Tibial artery (tissue), 4 donors: Measurements from ENCODE around the gene DAGLB.

Experiments used
- DNase-seq, 2 donors: peaks; one replicate each; pipeline ENCODE4 v3.0.0-alpha.2; 2019
- H3K27ac ChIP-seq, 2 donors: fragments of 200-600 bp; sonication (generic) in 1 of 2; 1 replicate in 1 of 2; 2 replicates in 1 of 2; pipeline ENCODE4 v1.5.1; 2018 to 2019; ENCODE audit warnings: mild to moderate bottlenecking in 1 of 2
- H3K27me3 ChIP-seq, 2 donors: fragments of 200-600 bp; sonication (generic) in 1 of 2; one replicate each; pipeline versions ENCODE4 v1.5.1 to v1.6.0; 2016 to 2019
- H3K36me3 ChIP-seq, 3 donors: fragments of 200-600 bp; sonication (generic) in 2 of 3; one replicate each; pipeline ENCODE4 v1.5.1; 2016 to 2019; ENCODE audit warnings: mild to moderate bottlenecking in 2 of 3
- H3K4me1 ChIP-seq, 4 donors: fragments of 200-600 bp; sonication (generic) in 2 of 4; 1 replicate in 3 of 4; 2 replicates in 1 of 4; pipeline ENCODE4 v1.5.1; 2016 to 2019
- H3K4me3 ChIP-seq, 2 donors: fragments of 200-600 bp; sonication (generic) in 1 of 2; 1 replicate in 1 of 2; 2 replicates in 1 of 2; pipeline ENCODE4 v1.5.1; 2018 to 2019; ENCODE audit warnings: mild to moderate bottlenecking in 2 of 2
- H3K9me3 ChIP-seq, 3 donors: fragments of 200-600 bp; sonication (generic) in 1 of 3; one replicate each; pipeline ENCODE4 v1.5.1; 2016 to 2019
- intact Hi-C: fragments of 100-400 bp; cut with DNase I; formaldehyde crosslinking; loops from one replicate; pipeline ENCODE4 v1.15.0; 2023; ENCODE audit warnings: low total_unique reads
- TF ChIP-seq, protein P1 (sequence below), 2 experiments: fragments of 200-600 bp in 1 of 2; fragments of 450-650 bp in 1 of 2; IDR thresholded peaks; one replicate each; pipeline ENCODE4 v1.5.1; 2017 to 2019; ENCODE audit warnings: antibody characterized with exemption in 2 of 2, mild to moderate bottlenecking in 1 of 2, moderate library complexity in 1 of 2

Gene DAGLB

DNA sequence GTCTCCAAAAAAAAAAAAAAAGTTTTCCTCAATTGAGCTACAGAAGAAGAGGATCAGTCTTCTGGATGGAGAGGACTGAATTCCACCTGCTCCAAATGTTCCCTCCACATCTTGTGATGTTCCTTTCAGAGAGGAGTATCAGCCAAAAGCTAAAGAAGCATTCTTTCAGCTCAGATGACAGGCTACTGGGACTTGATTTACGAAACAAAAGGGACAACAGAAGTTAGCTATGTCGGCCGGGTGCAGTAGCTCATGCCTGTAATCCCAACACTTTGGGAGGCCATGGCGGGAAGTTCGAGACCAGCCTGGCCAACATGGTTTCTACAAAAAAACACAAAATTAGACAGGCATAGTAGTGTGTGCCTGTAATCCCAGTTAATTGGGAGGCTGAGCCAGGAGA is 7.4 kb downstream of the DAGLB start:
- Histone ChIP-seq H3K4me3 (no peak overlapping the region), H3K9me3 (no peaks in the 10 kb centered on the region), H3K36me3 (peaks cover 0 to 26% (median 15%) of the 10 kb centered on the region in 3 donors), H3K27me3 (no peaks in the 10 kb centered on the region), H3K27ac (no peak overlapping the region), H3K4me1 (peaks cover 0 to 14% (median 2%) of the 10 kb centered on the region in 4 donors)
- DNase-seq, result no peak
- intact Hi-C loops, result no loop called here
- TF ChIP-seq, protein P1, sequence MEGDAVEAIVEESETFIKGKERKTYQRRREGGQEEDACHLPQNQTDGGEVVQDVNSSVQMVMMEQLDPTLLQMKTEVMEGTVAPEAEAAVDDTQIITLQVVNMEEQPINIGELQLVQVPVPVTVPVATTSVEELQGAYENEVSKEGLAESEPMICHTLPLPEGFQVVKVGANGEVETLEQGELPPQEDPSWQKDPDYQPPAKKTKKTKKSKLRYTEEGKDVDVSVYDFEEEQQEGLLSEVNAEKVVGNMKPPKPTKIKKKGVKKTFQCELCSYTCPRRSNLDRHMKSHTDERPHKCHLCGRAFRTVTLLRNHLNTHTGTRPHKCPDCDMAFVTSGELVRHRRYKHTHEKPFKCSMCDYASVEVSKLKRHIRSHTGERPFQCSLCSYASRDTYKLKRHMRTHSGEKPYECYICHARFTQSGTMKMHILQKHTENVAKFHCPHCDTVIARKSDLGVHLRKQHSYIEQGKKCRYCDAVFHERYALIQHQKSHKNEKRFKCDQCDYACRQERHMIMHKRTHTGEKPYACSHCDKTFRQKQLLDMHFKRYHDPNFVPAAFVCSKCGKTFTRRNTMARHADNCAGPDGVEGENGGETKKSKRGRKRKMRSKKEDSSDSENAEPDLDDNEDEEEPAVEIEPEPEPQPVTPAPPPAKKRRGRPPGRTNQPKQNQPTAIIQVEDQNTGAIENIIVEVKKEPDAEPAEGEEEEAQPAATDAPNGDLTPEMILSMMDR (IDR thresholded peaks at IDR 0.05), result no peak

DNA sequence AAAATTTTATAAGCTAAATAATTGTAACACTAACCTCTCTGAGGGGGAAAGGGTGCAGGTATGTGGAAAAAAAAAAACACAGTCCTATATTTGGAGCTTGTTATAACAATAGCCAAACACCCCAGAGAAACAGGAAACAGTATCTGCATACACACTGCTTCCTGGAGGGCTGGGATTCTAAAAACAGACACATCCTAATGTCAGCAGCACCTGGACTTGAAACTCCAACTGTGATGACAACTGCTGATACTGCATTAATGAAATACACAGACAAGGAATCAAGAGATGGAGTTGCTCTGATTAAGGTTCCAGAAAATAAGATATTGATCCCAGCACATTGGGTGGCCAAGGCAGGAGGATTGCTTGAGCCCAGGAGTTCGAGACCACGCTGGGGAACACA is 9.3 kb downstream of the DAGLB start:
- no peak overlapping the region for H3K4me3 ChIP-seq
- H3K36me3 ChIP-seq, result peaks cover 0 to 20% (median 0%) of the 10 kb centered on the region in 3 donors
- no peaks in the 10 kb centered on the region for H3K27me3 ChIP-seq
- no peak overlapping the region for H3K27ac ChIP-seq
- no peaks in the 10 kb centered on the region for H3K9me3 ChIP-seq
- intact Hi-C loops, result no loop called here
- TF ChIP-seq, protein P1 (IDR thresholded peaks at IDR 0.05), result no peak
- DNase-seq, result no peak
- H3K4me1 ChIP-seq, result peaks cover 0 to 10% (median 4%) of the 10 kb centered on the region in 4 donors

DNA sequence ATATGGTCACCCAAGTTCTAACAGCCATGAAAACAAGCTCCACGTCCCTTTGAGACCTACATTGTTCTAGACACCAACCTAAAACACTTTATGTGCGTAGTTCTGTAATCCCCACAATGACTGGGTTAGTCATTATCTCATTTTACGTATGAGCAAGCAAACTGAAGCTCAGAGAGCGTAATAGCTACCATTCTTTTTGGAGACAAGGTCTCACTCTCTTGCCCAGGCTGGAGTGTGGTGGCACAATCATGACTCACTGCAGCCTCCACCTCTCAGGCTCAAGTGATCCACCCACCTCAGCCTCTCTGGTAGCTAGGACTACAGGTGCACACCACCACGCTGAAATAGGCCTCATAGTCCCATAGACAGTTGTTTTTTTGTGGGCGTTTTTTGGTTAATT is 10.5 kb downstream of the DAGLB start:
- peaks cover 0 to 10% (median 4%) of the 10 kb centered on the region in 4 donors for H3K4me1 ChIP-seq
- no peak for DNase-seq
- no peak overlapping the region for H3K4me3 ChIP-seq
- no peak overlapping the region for H3K27ac ChIP-seq
- H3K27me3 ChIP-seq, result no peaks in the 10 kb centered on the region
- H3K9me3 ChIP-seq, result no peaks in the 10 kb centered on the region
- TF ChIP-seq, protein P1 (IDR thresholded peaks at IDR 0.05), result no peak
- H3K36me3 ChIP-seq, result peaks cover 0 to 25% (median 3%) of the 10 kb centered on the region in 3 donors
- intact Hi-C loops, result no loop called here

DNA sequence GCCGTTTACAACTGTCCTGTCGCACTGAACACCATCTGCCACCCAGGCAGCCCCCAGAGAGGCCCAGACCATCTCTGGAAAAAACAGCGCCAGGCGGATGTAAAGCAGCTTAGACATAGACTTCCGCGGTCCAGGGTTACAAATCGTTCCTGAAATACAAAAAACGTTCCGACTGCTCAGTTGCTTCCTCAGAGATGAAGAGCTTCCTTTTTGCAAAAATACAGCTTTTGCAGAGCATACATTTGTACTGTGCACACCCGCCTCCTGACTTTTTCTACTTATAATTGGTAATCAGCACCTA is 11.4 kb downstream of the DAGLB start:
- Histone ChIP-seq H3K27me3 (no peaks in the 10 kb centered on the region), H3K4me1 (peaks cover 0 to 10% (median 4%) of the 10 kb centered on the region in 4 donors), H3K4me3 (no peak overlapping the region), H3K27ac (no peak overlapping the region), H3K36me3 (peaks cover 0 to 28% (median 12%) of the 10 kb centered on the region in 3 donors), H3K9me3 (no peaks in the 10 kb centered on the region)
- no peak for DNase-seq
- intact Hi-C loops, result no loop called here
- TF ChIP-seq, protein P1 (IDR thresholded peaks at IDR 0.05), result no peak

DNA sequence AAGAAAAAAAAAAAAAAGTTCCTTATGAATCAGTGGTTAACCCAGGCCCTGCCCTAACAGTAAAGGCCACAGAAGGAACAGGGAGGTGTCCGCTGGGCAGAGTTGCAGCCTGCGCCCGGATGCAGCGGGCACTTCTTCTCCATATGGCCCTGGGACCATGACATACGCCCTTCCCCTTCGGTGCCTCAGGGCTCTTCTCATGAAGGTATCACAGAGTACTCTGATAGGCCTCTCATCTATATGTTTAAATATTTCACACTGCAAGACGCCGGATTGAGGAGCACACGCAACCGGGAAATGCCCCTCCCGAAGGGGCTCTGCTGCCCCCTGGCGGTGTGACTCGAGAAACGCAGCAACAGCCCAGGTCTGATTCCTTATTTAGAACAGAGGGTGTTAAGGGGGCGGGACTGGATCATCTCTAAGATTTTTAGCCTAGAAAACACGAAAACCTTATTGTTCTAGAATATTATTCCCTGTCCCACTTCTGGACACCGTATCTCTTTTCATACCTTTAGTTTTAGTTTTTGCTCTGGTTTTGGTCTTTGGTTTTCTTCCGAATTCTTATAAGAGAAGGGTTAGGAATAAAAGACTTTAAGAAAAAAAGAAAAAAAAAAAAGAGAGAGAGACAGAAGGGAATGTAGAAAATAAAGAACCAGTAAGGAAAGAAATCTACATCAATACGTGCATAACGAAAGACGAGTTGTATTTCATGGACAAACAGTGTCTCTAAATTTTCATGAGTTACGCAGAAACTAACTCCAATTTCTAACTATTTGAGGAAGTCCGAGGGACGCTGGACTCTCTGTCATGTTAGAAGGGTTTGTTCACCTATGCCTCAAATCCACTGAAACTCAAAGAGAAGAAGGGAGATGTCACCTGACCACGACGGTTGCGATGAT is 12.0 kb downstream of the DAGLB start:
- H3K9me3 ChIP-seq, result no peaks in the 10 kb centered on the region
- TF ChIP-seq, protein P1 (IDR thresholded peaks at IDR 0.05), result peak; percentile 89 to 92
- H3K27ac ChIP-seq, result peak overlapping the region in 1 of 2 donors; percentile 1
- no peaks in the 10 kb centered on the region for H3K27me3 ChIP-seq
- H3K36me3 ChIP-seq, result peaks cover 0 to 34% (median 17%) of the 10 kb centered on the region in 3 donors
- DNase-seq, result peak; percentile 62 to 87
- H3K4me1 ChIP-seq, result peaks cover 0 to 10% (median 4%) of the 10 kb centered on the region in 4 donors
- H3K4me3 ChIP-seq, result peak overlapping the region; percentile 8 to 25
- intact Hi-C loops, result no loop called here
